Loucy (cell line): Measurements from ENCODE around the gene CEP295NL.

Experiments
- CTCF ChIP-seq: fragments of 200-600 bp; sonication (generic); conservative IDR thresholded peaks from 2 replicates; pipeline ENCODE4 v1.5.1; 2014; ENCODE audit warnings: mild to moderate bottlenecking, antibody characterized with exemption, low read length
- EZH2phosphoT487 ChIP-seq: fragments of 200-600 bp; IDR thresholded peaks from 2 replicates; pipeline ENCODE4 v1.6.1; 2018; ENCODE audit warnings: antibody characterized with exemption, mild to moderate bottlenecking, moderate library complexity, borderline replicate concordance

- no peak for TF ChIP-seq CTCF
- no peak for TF ChIP-seq EZH2phosphoT487
These were observed 41.0 kb upstream of the CEP295NL start for GRCh38 chr17:78944026-78944425.
